Endothelial cell of hepatic sinusoid (primary cell): Measurements from ENCODE around the gene TNS1.

Experiments used
- in situ Hi-C: cut with HindIII; loops from 2 replicates; pipeline ENCODE4 v1.10.0; 2017; ENCODE audit warnings: low sequenced_read_pairs

TNS1 gene

DNA sequence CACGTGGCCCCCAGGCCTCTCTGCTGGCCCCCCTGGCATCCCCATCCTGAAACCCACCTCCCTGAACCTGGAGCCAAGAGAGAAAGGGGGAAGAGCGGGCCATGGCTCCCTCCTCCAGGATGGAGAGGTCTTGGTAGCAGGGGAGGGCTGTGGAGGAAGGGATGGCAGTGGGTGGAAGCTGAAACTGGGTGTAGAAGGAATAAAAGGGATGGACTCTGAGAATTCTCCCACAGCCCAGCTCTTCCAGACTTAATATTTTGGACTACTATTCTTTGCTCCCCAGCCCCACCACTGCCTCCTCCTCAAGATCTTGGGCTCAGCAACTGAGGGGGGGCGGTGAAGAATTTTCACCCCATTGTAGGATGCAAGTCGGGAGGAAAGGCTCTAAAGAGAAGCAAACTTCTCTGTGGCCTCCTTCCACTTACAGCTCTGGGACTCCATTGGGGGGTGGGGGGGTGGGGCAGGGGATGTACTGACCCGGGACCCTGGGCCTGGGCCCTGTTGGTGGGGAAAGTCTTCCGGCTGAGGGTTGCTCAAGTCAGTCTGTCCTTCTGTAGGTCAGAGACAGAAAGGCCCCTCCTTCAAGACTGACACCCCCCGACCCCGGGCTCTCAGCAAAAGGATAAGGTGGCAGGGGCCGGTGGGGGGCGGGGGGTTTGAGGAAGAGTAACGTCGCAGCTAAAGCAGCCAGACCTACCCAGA, 501 bp downstream of the TNS1 start:
- in situ Hi-C loops = no loop called here

DNA sequence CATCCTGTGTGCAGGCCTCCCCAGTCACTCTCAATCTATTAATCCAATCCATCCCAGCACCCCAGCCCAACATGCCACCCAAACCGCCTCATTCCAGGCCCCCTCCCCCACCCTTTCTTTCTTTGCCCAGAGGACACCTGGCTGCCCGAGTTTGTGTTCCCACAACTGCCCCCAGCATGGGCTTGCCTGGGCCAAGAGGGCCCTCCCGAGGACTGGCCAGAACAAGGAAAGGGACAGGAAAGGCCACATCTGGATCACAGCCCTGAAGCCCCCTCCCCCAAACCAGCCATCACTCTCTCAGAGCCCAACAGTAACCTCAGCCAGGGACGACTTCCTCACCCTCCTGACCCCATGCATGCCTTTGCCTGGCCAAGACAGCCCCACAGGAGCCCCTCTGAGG, 1.2 kb downstream of the TNS1 start:
- in situ Hi-C loops = no loop called here

DNA sequence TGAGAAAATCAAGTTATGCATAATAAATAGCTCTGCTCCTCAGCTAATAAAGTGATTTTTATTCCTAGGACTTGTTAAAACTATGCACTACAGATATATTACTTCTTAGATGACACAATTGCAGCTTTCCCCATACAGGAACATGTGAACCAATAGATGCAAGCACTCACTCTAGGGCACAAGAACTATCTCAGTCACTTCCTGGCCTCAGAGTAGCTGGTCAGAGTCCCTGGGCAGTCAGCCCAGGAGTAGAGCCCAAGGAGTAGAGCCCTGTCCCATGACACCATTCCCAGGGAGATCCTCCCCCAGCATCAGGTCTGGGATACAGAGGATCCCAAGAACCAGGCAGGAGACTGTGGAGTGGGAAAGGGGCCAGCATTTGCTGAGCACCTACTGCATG, 2.7 kb downstream of the TNS1 start:
- in situ Hi-C loops = no loop called here

DNA sequence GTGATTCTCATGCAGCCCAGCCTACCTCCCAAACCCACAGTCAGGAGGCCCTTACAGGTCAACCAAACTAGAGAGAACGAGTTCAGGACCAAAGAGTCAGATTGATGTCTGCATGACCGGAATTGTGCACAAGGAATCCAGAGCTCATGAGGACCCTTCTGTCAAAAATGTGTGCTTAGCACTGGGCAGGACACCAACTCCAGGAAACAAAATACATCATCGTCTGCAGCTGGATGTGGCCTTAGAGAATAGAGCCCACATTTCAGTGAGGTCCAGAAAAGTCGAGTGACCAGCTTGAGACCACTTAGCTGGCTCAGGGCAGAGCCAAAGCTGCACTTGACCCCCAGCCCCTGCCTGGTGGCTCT, 3.2 kb downstream of the TNS1 start:
- in situ Hi-C loops = no loop called here

DNA sequence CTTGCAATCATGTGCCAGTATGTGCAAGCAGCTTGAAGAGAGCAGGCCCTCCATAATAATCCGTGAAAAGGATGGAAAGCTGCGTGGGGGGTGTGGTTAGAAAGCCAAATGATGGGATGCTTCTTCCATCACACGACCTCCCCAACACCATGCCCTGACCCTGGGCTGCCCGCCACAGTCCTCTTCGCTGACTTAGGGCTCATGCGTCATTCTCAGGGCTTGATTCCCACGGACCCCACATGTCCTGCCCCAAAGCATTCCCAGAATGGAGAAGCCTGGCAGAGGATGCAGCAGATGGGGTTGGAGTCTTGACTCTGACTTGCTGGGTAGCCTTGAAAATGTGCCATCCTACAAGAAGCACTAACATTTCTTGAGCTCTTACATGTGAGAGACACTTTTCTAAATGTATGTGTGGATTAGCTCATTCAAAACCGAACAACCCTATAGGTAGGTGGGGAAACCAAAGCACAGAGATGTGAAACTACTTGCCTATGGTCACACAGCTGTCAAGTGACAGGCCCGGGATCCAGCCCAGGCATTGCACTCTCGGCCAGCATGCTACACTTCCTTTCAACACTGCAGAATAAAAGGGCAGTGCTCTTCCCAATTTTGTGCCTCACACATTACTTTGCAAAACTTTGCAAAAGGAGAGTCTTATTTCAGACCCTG, 3.7 kb downstream of the TNS1 start:
- in situ Hi-C loops = no loop called here

DNA sequence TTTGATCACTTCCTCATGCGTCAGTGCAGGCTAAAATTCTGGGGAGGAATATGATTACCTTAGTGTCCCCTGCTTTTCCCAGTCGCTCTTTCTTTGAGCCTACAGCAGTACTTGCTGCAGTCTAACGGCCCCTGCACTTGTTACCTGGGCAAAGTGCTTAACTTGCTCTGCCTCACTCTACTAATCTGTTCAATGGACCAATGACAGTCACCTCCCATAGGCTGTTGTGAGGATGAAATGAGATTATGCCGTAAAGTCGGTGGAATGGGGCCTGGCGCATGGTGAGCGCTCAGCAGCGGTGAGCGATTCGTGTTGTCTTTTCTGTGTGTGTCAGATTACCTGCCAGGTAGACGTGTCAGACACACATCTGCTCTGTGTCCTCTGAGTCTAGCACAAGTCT, 5.3 kb downstream of the TNS1 start:
- in situ Hi-C loops = no loop called here

DNA sequence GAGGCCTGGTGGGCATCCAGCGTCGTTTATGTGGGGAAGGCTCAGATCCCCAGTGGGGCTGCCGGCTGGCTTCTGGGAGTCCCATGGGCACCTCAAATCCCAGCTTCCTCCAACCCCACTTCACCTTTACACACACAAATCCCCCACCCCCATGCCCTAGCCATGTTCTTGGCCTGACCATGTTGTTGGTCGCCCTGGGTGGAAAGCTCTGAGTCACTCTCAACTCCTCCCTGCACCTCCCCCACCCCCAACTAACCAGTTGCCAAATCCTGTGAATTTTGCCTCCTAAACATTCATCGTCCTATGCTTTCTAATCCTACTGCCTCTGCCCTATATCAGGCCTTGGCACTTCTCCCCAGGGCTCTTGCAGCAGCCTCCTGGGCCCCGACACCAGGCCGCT, 6.4 kb downstream of the TNS1 start:
- in situ Hi-C loops = no loop called here

DNA sequence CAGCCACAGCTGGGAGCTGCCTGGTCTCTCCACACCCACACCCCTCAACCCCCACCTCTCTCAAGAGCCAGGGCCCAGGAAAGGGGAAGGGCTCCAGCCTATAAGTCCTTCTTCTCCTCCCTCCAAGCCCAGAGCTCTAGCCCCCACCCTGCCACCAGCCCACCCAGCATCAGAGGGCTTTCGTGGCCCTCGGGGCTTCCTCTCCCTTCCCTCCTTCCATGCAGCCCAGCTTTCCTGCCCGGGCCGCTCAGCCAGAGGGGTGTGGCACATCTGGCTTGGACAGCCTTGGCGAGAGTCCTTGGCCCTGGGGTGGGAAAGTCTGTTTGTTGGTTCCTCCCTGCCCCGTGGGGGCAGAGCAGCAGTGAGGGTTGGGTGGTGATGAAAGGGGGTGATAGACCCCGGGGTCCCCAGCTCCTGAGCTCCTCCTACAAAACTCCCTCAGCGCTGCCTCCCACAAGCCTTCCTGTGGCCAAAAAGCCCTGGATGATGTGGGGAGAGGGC, 7.0 kb downstream of the TNS1 start:
- in situ Hi-C loops = no loop called here

DNA sequence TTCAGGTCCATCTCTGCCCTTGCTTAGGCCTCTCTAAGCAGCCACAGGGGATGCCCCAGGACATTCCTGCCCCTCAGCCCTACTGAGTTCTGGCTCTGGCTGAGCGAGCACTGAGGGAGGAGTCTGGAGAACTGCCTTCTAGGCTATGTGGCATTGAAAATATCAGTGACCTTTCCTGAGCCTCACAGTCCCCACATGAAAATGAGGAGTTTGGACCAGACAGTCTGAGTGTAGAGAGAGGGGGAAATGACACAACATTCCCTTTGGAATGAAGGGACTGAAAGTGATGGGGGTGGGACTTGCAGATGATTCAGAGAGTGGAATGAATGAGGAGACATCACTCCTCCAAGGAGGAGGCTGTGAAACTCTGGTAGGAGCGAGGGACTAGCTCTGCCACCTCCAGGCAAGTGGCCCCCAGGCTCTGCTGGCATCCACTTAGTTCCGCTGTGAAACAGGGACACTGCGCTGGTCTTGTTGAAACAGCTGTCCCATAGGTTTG, 8.0 kb downstream of the TNS1 start:
- in situ Hi-C loops = no loop called here

DNA sequence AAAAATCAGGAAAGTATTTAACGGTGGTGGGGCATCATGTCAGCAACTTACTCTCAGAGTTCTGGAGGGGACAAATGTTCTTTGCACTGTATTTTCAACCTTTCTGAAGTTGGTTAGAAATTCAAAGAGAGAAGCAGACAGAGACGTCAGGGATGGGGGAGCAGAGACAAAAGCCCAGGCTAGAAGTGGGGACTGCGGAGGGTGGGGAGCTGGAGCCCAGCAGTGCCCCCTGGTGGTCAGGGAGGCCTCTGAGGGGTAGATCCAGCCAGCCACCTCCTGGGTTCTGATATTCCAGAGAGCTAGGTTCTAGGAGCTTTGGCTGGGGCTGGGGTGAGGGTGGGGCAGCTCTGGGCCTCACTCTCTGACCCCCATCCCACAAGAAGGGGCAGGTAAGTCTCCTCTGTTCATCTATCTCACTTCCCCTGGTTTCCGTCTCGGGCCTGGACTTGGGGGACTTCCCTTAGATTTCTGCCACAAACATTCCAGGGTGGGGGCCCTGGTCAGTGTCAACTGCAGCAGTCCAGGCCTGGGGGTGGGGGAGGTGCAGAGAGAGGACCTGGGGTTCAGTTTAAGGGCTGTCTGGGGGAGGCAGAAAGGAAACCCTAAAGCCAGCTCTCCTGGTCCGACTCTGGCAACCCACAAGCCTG, 8.9 kb downstream of the TNS1 start:
- in situ Hi-C loops = no loop called here

DNA sequence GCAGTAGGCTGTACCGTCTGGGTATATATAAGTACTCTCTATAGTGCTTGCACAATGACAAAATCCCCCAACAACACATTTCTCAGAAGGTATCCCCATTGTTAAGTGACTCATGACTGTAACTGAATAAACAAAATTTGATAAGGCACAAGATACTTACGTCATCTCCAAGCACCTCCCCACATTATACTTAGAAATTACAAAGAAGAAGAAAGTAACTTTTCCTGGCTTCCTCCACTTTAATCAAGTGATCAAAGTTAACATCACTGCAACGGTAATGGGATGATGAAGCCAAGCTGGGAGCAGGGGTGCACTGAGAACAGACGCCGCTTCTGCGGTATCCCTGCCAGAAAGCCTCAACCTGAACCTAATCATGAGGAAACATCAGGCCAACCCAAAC, 9.7 kb downstream of the TNS1 start:
- in situ Hi-C loops = no loop called here

DNA sequence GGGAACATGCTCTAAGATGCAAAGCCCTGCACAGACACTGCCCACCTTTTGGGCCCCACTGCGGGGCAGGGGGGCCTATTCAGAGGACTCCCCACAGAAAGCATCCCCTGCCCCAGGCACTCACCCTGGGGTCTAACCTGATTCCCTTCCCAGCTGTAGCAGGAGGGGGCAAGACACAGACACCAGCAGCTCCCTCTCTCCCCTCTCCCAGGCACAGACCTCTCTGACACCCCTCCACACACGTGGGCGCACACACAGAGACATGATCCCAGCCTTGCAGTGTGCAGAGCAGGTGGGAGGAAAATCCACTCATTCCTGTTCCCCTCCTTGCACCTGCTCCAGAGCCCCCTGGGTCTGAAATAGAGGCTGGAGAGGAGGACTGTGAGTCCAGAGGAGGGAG, 10.7 kb downstream of the TNS1 start:
- in situ Hi-C loops = no loop called here

DNA sequence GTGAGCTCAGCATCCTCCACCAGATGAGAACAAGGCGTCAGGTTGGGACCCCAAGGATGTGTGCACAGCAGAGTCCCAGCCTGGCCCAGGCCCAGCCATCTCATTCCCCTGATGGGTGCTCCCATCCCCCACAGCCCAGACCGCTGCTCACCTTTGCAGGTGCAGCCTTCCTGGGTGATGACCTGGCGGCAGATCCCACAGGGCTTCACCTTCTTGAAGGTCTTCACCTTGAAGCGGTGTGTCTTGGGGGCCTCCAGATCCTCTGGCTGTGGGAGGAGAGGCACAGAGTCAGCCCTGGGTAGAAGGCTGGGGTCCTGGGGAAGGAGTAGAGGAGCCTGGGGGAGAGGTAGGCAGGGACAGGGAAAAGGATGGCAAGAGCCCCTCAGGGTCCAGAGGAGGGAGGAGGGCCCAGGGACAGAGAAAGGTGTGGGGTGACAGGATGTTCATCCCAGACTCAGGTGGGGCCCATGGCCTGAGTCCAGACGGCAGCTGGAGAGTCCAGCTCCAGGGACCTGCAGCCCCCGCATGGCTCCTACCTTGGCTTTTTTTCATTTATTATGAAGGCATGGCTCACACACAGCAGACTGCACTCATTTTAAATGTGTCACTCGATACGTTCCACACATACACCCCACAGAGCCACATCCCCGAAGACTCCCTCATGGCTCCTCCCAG, 11.9 kb downstream of the TNS1 start:
- in situ Hi-C loops = no loop called here

DNA sequence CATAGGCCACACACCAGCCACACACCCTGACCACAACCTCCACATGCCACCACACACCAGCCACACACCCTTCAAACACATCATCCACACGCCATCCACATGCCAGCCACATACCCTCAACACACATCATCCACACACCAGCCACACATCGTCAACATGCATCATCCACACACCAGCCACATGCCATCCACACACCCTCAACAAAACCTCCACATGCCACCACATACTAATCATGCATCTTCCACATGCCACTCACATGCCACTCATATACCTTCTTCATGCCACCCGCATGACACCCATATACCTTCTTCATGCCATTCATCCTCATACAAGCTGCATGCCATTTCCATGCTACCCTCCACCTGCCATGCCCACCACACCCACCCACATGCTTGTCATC, 12.4 kb downstream of the TNS1 start:
- in situ Hi-C loops = no loop called here

DNA sequence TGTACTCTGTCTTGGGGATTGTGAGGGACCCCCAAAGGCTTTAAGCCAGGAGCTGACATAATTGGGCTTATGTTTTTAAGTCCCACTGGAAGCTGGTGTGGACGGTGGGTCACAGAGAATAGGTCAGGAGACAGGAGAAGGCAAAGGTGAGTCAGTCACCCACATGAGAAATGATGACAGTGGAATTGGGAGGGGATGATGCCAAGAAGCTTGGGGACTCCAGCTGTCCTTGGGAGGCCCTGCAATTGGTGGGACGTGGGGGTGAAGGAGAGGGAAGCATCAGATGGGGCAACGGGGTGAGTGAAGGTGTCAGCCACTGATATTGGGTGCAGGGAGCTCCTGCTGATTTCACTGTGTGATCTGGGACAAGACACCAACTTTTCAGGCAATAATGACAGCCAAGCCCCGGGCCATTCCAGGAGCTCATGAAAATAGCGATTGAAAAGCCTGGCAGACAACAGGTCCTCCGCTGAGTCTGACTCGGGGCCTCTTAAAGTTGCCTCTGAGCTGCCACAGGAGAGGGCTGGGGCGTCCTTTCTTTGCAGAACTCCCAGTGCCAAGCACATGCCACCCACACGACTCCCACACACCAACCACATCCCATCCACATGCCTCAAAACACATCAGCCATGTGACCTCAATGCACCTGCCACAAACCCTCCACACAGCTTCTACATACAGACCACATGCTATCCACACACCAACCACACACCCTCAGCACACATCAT, 13.4 kb downstream of the TNS1 start:
- in situ Hi-C loops = no loop called here

DNA sequence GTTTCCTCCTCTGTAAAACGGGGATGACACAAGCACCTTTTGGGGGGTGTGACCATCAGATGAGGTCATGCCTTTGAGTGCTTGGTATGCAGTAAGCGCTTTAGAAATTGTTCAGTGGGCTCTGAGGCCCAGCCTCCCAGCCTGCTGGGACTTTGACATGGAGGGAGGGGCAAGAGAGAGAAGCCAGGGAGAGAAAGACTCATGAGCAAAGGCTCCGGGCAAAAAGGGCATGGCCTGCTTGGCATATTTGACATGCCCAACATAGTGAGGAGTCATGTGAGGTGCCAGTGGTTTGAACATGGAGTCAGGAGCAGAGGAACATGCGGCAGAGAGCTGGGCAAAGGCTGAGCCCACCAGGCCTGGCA, 14.0 kb downstream of the TNS1 start:
- in situ Hi-C loops = no loop called here

DNA sequence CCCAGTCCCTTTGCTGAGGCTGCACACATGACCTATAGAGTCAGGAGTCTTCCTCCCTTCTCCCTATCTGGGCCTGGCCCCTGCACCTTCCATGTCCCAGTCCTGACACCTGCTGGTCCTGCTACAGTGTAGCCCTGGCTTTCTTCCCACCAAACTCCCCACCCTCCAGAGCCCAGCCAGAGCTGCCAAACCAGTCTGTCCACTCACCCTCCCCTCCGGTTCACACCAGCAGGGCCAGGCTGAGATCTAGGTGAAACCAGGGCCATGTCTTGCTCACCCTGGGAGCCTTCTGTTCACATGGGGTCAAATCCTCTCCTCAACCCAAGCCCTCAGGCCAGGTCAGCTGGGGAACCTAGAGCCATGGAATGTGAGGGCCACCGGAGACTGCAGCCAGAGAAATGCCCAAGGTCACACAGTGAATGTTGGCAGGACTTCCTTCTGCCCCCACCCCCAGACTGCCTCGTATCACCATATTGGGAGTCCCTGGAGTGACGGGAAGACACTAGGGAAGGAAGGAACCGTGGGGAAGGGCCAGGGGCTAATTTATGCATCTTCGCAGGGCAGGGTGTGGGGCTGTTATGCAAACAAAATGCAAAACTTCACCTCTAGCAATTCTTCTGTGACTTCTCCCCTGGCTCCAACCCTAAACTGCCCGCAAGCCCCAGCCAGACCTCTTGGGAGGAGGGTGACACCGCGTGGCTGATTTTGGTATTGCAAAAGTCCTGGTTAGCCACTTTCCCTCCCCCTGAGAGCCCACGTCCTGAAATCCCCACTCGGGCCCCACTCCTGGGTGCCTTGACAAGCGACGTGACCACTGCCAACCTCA, 14.6 kb downstream of the TNS1 start:
- in situ Hi-C loops = no loop called here

DNA sequence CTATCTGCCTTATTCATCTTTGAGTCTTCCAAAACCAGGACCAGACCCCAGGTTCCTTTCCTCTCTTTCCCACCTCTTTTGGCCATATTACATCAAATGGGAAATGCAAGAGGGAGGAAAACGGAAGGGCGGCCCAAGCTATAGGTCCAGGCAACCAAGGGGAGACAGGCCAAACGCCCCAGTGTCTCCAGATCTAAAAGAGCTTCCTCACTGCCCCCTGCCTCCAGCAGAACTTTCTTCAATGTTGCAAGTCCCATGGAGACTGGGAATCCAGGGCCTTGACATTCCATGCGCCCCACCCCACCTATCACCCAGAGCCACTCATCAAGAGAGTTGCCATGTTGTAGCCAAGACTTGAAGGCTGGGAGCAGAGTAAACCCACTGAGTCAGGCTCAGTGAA, 15.4 kb downstream of the TNS1 start:
- in situ Hi-C loops = no loop called here

DNA sequence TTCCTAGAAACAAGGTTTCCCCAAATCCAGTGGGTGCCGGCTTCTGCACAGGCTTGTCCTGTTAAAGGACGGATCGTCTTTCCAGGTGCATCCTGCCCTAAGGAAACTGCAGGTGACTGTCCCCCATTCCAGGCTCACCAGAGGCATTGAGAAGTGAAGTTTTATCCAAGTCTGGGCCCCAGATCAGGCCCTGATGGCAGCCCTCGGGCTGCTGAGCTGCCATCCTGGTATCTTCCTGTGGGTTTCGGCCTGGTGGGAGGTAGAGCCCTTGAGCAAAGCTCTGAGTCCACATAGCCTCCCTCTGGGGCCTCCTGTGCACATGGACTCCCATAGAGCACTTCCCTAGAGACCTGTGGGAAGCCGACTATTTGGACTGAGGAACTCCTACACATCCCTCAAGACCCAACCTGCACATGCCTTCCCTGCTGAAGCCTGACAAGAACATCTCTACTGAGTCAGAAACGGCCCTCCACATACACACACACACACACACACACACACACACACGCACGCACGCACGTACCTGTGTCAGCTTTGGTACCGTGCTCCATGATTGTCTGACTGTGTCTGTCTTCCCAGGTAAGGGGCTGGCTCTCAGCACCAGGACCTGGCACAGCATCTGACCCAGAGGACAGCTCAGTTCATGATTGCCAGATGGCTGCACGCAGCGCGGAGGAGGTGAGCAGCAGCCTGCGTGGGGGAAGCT, 16.4 kb downstream of the TNS1 start:
- in situ Hi-C loops = no loop called here
